HuH-7 (cell line): ENCODE results near the gene MACROH2A1.

Experiments
- DNase-seq: peaks from one replicate; pipeline ENCODE4 v3.0.0; 2011; ENCODE audit warnings: low spot score

The MACROH2A1 gene

DNA sequence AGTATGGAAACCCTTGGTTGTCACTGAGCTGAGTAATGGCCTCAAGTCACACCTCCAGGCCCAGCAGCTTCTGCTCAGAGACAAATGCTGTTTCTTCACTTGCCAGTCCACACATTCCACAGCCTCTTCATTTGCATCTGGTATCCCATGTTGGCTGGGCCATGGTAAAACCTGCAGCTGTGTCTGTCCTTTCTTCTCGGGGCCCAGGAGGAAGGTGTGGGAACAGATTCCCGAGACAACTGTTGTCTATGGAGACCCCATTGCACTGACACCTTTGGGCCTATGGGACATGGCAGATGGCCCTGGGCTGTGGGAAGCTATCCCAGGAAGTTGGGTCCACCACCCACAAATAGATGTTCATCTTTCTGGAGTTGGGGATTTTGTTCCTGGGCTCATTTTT, 85.1 kb downstream of the MACROH2A1 start:
- no peak for DNase-seq

DNA sequence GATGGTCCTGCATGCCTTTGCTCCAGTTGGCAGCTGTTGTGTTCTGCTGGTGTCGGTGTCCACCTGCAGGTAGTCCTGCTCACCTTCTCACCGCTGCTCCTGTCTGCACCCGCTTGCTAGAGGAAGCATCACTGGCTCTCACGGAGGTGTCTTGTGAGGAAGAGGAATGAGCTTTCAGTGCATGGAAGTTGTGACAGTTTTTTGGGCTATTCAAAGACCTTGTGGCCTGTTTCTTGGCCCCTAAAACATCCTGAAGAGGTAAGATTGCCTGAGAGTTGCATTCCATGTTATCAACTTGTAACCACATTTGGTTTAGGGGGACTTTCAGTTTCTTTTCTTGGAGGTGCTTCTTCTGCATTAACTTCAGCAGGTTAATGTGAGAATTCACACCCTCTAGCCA, 85.6 kb downstream of the MACROH2A1 start:
- no peak for DNase-seq

DNA sequence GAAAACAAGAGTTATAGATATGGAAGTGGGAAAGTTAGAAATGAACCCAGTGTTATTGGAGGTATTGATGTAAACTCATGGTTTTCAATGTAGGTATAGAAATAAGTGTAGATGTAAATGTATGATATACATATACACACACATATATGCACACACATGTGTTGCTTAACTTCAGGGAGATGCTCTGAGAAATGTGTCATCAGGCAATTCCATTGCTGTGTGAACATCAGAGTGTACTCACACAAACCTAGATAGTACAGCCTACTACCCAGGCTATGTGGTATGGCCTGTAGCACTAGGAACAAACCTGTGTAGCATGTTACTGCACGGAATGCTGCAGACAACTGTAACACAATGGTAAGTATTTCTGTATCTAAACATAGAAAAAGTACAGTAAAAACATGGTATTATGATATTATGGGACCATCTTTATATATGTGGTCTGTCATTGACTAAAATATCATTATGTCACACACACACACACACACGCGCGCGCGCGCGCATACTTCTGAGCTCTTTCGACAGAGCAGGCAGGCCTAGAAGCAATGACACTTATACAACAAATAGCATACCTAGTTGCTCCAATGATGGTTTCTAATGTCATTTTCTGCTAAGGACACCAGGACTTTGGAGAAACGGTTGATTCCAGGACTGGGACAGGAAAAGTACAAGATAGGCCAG, 86.6 kb downstream of the MACROH2A1 start:
- no peak for DNase-seq

DNA sequence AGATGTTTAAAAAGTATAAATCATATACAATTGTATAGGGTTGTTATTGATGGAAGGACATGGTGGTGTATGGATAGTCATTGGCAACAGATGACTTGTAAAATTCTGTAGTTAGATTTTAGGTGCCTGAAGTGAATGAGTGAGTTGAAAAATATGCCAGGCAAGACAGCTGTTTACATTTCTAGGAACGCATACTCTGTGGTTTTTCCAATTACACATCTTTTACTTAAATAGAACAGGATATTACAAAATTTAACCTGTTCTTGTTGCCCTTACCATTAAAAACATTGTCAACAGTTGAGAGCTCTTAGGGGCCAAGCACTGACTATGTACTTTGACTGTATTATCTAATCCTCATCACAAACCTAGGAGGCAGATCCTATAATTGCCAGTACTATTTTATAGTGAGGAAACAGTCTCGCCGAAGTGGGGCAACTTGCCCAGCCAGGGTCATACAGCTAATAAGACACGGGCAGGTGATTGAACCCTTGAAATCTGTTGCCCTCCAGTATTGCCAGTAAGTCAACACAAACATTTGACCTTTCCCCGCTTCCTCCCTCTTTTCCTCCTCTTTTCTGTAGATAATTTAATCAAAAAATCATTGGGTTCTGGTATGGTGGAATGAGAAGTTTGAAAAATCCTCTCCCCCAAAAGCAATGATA, 88.6 kb downstream of the MACROH2A1 start:
- no peak for DNase-seq

DNA sequence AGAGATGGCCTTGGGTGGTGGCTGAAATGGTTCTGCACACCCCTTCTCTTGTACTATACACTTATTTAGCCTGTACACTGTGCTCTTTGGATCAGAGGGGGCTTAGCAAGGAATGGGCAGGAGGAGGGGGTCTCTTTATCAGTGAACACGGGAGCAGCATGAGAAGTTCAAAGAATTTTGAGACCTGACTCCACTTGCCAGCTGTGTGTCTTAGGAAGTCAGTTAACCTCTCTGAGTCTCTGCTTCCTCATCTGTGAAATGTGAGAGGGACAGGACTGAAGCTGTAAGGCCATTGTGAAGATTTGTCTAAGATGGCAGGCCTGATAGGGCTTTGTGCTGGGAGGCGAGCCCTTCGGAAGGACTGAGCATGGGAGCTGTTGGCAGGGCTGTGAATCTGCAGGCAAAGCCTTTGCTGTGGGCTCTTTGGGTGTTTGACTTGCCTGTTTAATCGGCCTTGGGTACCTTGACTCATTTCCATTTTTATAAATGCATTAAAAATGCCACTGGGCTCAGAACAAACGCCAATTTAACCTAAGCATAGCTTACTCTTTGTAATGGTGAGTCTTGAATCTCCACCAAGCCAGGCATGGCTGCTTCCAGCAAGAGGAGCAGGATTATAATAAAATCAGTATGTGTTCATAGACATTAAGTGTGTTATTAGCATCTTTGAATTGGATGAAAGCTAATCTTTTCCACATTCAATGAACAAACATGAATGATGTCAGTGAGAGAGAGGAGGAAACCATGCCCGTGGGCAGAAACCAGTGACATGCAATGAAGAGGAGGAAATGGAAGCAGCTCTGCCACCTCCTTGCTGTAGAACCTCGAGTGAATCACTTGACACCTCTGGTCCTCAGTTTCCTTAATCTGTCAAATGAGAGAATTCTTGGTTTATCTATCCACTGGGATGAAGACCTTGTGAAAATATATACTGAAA, 89.4 kb downstream of the MACROH2A1 start:
- DNase-seq: no peak

DNA sequence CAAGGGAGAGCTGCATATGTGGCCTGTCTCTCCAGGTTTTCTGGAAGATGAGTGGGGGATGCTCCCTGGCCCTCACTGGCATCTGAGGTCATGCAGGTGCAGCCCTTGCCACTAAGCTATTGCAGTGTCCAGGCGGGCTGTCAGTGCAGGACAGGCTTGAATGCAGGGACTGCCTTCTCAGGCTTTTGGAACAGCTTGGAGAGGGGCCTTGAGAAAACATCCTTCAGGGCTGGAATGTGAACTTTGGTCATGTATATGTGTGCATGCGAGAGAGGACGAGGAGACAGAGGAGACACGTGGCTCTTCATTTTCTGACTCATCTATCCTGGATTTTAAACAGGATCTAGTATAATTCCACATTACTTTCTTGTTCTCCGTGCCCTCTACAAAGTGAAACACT, 90.3 kb downstream of the MACROH2A1 start:
- DNase-seq: no peak

DNA sequence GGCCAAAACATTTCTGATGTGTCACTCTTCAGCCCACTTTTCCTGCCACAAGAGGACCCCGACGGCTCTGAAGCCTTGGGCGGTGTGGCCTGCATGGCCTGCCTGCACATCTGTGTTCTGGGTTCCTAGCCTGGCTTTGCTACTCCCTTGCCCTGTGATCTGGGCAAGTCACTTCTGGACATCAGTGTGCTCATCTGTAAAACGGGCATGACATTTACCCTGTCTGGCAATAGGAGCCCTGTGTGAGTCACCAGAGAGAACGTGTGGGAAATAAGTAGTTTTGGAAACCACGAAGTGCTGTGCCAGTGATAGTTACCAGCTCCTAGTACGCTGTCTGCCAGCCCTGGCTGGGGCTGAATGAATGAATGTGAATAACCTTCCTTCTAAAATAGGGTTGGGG, 90.8 kb downstream of the MACROH2A1 start:
- no peak for DNase-seq

DNA sequence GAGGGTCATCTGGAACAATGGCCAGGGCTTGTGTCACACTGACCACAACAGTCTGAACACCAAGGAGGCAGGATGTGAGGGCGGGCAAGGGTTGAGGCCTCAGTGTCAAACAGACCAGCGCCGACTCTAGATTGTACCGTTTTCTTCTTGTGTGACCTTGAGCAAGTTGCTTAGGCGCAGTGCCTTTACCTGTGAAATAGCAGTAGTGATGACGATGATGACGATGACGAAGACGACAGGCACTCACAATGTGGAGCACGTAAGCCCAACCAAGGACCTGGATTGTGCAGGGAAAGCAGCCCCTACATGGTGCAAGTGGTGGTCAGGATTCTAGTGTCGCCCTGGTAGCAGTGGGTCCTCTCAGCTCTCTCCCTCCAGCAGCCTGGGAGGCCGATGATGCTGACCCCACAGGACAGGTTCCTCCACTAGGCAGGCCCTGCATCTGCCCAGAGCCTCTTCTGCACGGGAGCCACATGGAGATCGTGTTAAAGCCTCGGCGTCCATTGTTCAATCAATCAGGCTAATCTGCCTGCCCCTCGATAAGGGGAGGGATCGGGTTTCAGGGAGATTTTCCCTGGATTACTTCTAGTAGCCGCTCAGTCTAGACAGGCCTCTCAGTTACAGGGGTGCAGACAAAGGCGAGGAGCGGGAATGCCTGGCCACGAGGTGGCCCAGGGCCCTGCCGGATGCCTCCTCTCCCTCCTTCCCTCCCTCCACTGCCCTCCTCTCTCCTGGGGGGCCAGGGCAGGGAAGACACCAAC, 91.7 kb downstream of the MACROH2A1 start:
- no peak for DNase-seq

DNA sequence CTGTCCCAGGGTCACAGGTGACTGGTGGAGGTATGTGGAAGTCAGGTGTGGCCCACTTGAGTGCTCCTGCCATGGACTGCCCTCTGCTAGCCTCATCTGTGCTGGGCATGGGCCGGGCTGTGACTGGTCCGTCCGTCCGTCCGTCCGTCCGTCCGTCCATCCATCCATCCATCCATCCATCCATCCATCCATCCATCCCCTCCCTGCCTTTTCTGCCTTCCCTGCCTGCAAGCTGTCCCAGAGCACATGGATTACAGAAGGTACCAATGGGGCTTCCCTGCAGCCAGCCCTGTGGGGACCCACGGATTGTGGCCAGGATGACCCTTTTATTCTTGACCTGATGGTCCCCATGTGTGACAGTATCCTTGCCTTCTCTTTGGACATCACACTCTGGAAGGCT, 92.5 kb downstream of the MACROH2A1 start:
- no peak for DNase-seq

DNA sequence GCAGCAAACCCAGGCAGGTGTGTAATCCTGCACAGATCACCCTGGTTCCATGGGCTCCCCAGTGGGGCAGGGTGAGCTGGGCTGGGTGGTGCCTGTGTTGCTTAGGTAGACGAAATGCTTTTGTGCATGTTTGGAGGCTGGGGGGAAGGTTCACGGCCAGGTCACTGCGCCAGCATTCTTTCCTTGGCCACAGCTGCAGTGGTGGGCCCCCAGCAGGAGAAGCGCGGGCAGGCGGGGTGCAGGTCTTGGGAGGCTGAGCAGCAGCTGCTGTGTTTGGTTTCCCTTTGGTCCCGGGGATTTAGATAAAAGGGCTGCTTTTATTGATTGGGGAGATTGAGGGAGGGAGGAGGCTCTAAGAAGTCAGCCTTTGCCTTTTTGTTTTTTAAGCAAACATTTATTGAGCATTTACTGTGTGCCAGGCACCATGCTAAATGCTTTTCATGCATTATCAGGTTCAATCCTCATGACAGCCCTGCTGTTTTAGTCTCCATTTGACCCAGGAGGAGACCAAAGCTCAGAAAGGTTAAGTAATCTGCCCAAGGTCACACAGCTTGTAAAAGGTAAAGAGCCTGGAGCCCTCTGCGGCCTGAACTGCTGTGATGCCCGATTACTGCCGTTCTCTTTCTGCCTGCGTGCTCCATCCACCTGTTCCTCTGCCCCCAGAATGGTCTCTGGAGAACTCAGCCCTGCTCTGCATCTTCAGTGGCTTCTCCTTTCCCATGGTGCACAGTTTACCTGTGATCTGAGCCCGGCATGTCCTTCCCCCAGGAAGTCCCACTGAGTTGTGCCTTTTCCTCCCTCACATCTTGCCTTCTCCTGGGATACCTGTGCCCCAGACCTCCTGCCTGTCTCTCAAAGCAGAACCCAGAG, 94.4 kb downstream of the MACROH2A1 start:
- no peak for DNase-seq

DNA sequence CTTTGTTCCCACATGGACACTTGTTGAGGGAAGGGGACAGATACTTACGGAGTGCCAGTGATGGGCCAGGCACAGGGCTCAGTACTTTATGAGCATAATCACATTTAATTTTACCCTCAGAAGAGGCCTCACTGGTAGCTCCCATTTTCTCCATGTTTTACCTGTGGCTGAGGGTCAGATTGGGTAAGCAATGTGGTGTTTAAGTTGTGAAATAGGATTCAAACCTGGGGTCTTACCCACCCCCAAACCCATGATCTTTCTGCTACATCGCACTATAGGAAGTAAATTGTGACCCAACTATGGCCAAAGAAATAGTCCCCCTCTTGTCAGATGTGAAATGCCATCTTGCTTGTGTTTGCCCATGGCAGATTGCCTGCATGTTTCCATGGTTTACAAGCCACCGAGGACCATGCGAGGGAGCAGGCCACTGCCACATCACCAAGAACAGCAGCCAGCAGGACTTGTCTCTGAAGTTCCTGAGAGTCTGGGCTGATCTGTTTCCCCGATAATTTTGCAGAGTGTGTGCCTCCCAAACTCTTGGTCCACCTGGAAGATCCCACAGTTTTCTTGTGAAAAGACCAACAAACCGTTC, 95.4 kb downstream of the MACROH2A1 start:
- DNase-seq: no peak

DNA sequence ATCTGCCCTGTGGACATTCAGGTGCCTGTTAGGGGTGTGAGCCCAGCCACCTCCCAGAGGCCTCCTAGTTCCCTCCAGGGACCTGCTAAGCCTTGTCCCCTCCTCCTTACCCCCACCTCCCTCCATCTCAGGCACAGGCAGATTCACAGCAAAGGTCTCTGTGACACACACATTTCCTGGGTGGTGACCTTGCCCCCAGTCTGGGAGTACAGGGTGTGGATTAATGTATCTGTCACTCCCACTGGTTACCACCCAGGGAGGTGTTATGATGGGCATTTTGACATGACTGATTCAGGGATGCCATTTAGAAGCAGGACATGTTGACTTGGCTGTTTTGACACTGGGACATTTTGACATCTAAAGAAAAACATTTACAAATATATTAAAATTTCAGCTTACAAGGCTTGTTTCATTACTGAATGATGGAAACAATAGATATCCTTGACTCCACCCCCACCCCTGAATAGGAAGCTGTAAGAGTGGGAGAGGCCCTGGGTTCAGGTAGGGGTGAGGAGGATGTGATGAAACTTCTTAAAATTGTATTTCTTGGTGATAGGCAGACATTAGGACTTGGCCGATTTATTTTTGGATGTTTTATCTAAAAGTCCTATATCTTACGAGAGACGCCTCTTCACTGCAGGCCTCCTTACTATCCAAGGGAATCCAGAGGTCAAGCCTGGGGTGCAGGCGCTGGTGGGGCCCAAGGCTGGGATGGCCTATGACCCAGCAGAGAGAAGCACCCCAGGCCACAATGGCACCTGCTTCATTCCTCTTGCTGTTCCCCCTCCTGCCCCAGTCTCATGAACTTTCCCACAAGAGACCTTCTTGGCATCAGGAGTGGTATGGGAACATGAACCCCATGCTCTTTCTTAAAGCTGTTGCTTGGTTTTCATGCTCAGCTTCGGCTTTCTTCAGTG, 101.9 kb downstream of the MACROH2A1 start:
- no peak for DNase-seq

DNA sequence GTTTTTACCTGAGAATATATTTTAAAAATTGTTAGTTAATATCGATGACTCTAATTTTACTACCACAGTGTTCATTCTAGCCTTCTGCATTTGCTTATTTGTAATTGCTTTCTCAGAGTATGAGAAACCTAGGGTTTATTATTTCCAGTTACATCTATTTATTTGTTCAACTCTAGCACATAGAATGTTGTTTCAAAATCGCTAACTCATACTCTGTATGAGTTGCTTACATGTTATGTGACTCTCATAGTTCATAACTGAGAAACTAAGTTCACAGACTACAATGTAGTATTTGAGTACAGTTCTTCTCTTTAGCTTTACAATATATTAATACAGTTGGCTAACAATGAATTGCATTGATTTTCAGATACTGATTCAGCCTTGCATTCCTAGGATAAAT, 103.2 kb downstream of the MACROH2A1 start:
- DNase-seq: no peak

DNA sequence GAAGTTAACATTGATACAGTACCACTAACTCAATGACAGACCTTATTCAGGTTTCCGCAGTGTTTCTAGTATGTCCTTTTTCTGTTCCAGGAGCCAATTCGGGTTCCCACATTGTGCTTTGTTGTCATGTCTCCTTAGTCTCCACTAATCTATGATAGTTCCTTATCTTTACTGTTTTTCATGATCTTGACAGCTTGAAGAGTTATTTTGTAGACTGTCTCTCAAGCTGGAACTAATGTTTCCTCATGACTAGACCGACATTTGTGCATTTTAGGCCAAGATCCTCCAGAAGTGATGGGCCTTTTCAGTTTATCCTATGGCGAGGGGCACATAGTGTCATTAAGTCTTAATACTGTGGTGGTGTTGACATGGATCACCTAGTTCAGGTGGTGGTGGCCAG, 104.2 kb downstream of the MACROH2A1 start:
- DNase-seq: no peak

DNA sequence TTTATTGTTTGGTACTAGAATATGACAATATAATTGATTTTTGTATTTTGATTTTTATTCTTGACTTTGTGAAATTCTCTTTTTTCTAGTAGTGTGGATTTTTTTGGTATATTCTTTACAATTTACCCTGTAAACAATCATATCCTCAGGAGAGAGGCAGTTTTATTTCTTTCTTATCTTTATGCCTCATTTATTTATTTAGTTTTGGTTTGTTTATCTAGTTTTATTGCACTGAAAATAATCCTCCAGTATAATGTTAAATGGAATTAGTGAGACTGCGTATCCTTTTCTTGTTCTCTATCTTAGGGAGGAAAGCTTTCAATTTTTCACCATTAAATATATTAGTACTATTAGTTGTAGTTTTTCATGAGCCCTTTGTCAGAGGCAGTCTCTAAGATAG, 109.4 kb downstream of the MACROH2A1 start:
- DNase-seq: no peak

DNA sequence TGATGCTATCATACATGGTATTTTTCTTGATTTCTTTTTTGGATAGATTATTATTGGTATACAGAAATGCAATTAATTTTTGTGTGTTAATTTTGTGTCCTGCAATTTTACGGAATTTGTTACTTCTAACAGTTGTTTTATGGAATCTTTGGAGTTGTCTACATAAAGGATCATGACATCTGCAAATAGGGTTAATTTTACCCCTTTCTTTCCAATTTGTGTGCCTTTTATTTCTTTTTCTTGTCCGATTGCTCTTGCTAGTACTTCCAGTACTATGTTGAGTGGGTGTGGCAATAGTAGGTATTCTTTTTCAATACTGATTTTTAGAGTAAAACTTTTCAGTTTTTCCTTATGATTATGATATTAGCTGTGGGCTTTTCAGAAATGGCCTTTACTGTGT, 111.5 kb downstream of the MACROH2A1 start:
- DNase-seq: no peak
